ENCODE results near the gene TRAPPC3. TPM values are rescaled to one million over a fixed set of nuclear protein-coding genes. Genes with fewer than 3 reads are reported as not detected.

Gene TRAPPC3
- total RNA-seq, 1 donor from 2014 or later = 52.1 TPM

DNA sequence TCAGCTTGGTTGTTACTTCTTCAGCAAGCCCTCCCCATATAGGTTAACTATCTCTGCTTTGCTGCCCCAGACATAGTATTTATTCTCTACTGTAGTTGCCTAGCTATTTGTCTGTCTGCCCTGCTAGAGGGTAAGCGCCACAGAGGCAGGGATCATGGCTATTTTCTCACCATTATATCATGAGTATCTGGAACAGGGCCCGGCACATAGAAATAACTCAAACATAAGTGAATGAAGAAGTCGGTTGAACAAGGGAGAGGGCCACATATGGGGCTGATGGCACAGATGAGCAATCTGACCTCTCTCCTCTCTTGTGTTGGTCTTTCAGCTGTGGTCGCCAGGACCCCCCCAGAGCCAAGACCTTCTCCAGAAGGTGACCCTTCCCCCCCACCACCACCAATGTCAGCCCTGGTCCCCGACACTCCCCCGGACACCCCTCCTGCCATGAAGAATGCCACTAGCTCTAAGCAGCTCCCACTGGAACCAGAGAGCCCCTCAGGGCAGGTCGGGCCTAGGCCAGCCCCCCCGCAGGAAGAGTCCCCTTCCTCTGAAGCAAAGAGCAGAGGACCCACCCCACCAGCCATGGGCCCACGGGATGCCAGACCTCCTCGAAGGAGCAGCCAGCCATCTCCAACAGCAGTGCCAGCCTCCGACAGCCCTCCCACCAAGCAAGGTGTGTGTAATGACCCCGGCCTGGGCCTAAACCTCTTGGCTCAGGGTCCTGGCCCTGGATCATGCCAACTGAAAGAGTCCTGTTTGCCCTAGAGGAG, 21.5 kb upstream of the TRAPPC3 start:
- Histone ChIP-seq H3K27ac (no peak overlapping the region), H3K36me3 (peaks cover 0 to 50% of the 10 kb centered on the region in 2 donors), H3K9me3 (no peaks in the 10 kb centered on the region), H3K4me3 (no peak overlapping the region), H3K4me1 (peaks cover 31% of the 10 kb centered on the region), H3K27me3 (no peaks in the 10 kb centered on the region)
- DNase-seq (ENCODE audit: extremely low spot score in 2 of 2) = no peak
- TF ChIP-seq POLR2A (IDR thresholded peaks at IDR 0.05) (no peak), POLR2AphosphoS5 (IDR thresholded peaks at IDR 0.05; ENCODE audit: insufficient read depth in 1 of 2, low read depth in 1 of 2) (no peak)
- TF ChIP-seq, protein P1, sequence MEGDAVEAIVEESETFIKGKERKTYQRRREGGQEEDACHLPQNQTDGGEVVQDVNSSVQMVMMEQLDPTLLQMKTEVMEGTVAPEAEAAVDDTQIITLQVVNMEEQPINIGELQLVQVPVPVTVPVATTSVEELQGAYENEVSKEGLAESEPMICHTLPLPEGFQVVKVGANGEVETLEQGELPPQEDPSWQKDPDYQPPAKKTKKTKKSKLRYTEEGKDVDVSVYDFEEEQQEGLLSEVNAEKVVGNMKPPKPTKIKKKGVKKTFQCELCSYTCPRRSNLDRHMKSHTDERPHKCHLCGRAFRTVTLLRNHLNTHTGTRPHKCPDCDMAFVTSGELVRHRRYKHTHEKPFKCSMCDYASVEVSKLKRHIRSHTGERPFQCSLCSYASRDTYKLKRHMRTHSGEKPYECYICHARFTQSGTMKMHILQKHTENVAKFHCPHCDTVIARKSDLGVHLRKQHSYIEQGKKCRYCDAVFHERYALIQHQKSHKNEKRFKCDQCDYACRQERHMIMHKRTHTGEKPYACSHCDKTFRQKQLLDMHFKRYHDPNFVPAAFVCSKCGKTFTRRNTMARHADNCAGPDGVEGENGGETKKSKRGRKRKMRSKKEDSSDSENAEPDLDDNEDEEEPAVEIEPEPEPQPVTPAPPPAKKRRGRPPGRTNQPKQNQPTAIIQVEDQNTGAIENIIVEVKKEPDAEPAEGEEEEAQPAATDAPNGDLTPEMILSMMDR (IDR thresholded peaks at IDR 0.05) = no peak
- intact Hi-C loops (cut with DNase I) = no loop called here

- no peak overlapping the region for H3K27ac ChIP-seq
- peaks cover 29% of the 10 kb centered on the region for H3K4me1 ChIP-seq
- intact Hi-C loops (cut with DNase I) = no loop called here
- peaks cover 0 to 27% of the 10 kb centered on the region in 2 donors for H3K36me3 ChIP-seq
- no peak for TF ChIP-seq POLR2A (IDR thresholded peaks at IDR 0.05)
- TF ChIP-seq POLR2AphosphoS5 (IDR thresholded peaks at IDR 0.05; ENCODE audit: insufficient read depth in 1 of 2, low read depth in 1 of 2) = no peak
- TF ChIP-seq, protein P1 (IDR thresholded peaks at IDR 0.05) = no peak
- H3K27me3 ChIP-seq = no peaks in the 10 kb centered on the region
- no peak overlapping the region for H3K4me3 ChIP-seq
- no peak for DNase-seq (ENCODE audit: extremely low spot score in 2 of 2)
- no peaks in the 10 kb centered on the region for H3K9me3 ChIP-seq
Observed at GRCh38 chr1:36168514-36168913, 19.2 kb upstream of the TRAPPC3 start.

GRCh38 chr1:36166938-36167905, 17.9 kb upstream of the TRAPPC3 start:
- intact Hi-C loops (cut with DNase I) = no loop called here
- DNase-seq (ENCODE audit: extremely low spot score in 2 of 2) = no peak
- TF ChIP-seq POLR2AphosphoS5 (IDR thresholded peaks at IDR 0.05; ENCODE audit: insufficient read depth in 1 of 2, low read depth in 1 of 2) (no peak), POLR2A (IDR thresholded peaks at IDR 0.05) (no peak)
- TF ChIP-seq, protein P1 (IDR thresholded peaks at IDR 0.05) = no peak
- no peak overlapping the region for H3K4me3 ChIP-seq
- peaks cover 0 to 14% of the 10 kb centered on the region in 2 donors for H3K36me3 ChIP-seq
- no peak overlapping the region for H3K27ac ChIP-seq
- H3K9me3 ChIP-seq = no peaks in the 10 kb centered on the region
- peaks cover 41% of the 10 kb centered on the region for H3K4me1 ChIP-seq
- H3K27me3 ChIP-seq = no peaks in the 10 kb centered on the region

DNA sequence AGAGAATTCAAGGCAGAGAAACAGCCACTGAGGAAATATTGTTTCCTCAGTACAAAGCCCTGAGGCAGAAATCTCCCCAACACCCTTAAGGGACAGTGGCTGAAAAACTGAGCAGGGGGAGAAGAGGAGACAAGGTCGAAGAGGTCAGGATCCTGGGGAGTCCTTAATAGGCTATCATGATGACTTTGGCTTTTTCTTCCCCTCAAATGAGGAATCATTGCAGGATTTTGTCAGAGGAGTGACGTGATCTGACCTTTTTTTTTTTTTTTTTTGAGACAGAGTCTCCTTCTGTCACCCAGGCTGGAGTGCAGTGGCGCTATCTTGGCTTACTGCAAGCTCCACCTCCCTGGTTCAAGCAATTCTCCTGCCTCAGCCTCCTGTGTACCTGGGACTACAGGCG, 16.9 kb upstream of the TRAPPC3 start:
- Histone ChIP-seq H3K4me1 (peaks cover 49% of the 10 kb centered on the region), H3K4me3 (no peak overlapping the region), H3K9me3 (no peaks in the 10 kb centered on the region), H3K27me3 (no peaks in the 10 kb centered on the region), H3K36me3 (peaks cover 0 to 5% of the 10 kb centered on the region in 2 donors), H3K27ac (no peak overlapping the region)
- TF ChIP-seq POLR2A (IDR thresholded peaks at IDR 0.05) = no peak
- TF ChIP-seq POLR2AphosphoS5 (IDR thresholded peaks at IDR 0.05; ENCODE audit: insufficient read depth in 1 of 2, low read depth in 1 of 2) = no peak
- TF ChIP-seq, protein P1 (IDR thresholded peaks at IDR 0.05) = no peak
- intact Hi-C loops (cut with DNase I) = no loop called here
- no peak for DNase-seq (ENCODE audit: extremely low spot score in 2 of 2)

All from vagina (tissue), 2 donors.